Fibroblast of pulmonary artery (primary cell): ENCODE data around the gene TWIST1.

ENCODE experiments used
- DNase-seq: peaks from one replicate; pipeline ENCODE4 v3.0.0-alpha.2; 2010; ENCODE audit warnings: low read depth
- H3K4me3 ChIP-seq: replicated peaks from 2 replicates; pipeline ENCODE4 v1.5.1; 2011; ENCODE audit warnings: low read depth, mild to moderate bottlenecking, control low read depth, low read length, moderate library complexity
- CTCF ChIP-seq: IDR thresholded peaks from 2 replicates; pipeline ENCODE4 v1.5.1; 2011; ENCODE audit warnings: mild to moderate bottlenecking, control low read depth, low read length, inconsistent platforms; ENCODE audit errors: missing control alignments

The TWIST1 gene

GRCh38 chr7:19095353-19095860 lies 22.0 kb downstream of the TWIST1 start:
- DNase-seq, result no peak
- TF ChIP-seq CTCF, result no peak
- H3K4me3 ChIP-seq, result no peak overlapping the region

GRCh38 chr7:19094598-19095352 lies 22.7 kb downstream of the TWIST1 start:
- DNase-seq, result no peak
- no peak overlapping the region for H3K4me3 ChIP-seq
- no peak for TF ChIP-seq CTCF

GRCh38 chr7:19094138-19094537 lies 23.3 kb downstream of the TWIST1 start:
- no peak for TF ChIP-seq CTCF
- H3K4me3 ChIP-seq, result no peak overlapping the region
- no peak for DNase-seq

- no peak overlapping the region for H3K4me3 ChIP-seq
- no peak for DNase-seq
- TF ChIP-seq CTCF, result no peak
Measured at GRCh38 chr7:19091550-19092200, 25.8 kb downstream of the TWIST1 start.

GRCh38 chr7:19090526-19090925 lies 26.9 kb downstream of the TWIST1 start:
- no peak for TF ChIP-seq CTCF
- no peak overlapping the region for H3K4me3 ChIP-seq
- DNase-seq, result no peak

GRCh38 chr7:19089797-19090196 lies 27.6 kb downstream of the TWIST1 start:
- DNase-seq, result no peak
- no peak for TF ChIP-seq CTCF

More at GRCh38 chr7:19089797-19090196, 27.6 kb downstream of the TWIST1 start:
- no peak overlapping the region for H3K4me3 ChIP-seq
